K562 (cell line): ENCODE results near the gene ENG. TPM values are rescaled to one million over a fixed set of nuclear protein-coding genes. Genes with fewer than 3 reads are reported as not detected.

Experiments
- CHD2 ChIP-seq: IDR thresholded peaks from 2 replicates; pipeline ENCODE4 v1.6.1; 2011; ENCODE audit warnings: low read depth, low read length
- EP300 ChIP-seq: IDR thresholded peaks from 2 replicates; pipeline ENCODE4 v1.6.1; 2012; ENCODE audit warnings: low read length, improper control_type of control experiment
- ESRRA ChIP-seq: fragments of 450-650 bp; IDR thresholded peaks from 2 replicates; pipeline ENCODE4 v1.6.1; 2014; ENCODE audit warnings: low read depth, mild to moderate bottlenecking, moderate library complexity, borderline replicate concordance
- ETS2 ChIP-seq: IDR thresholded peaks from 2 replicates; pipeline ENCODE4 v1.6.1; 2016; ENCODE audit warnings: borderline replicate concordance, missing genetic modification characterization, mild to moderate bottlenecking, moderate library complexity, missing compliant biosample characterization; ENCODE audit not compliant: poor library complexity, severe bottlenecking
- GABPA ChIP-seq: fragments of 200-800 bp; sonication (Bioruptor generic); conservative IDR thresholded peaks from 2 replicates; pipeline ENCODE4 v1.6.1; 2016; ENCODE audit warnings: low read depth, missing genetic modification characterization, missing compliant biosample characterization
- HINFP ChIP-seq: fragments of 450-650 bp; conservative IDR thresholded peaks from 2 replicates; pipeline ENCODE4 v1.6.1; 2016; ENCODE audit warnings: missing genetic modification characterization, low read depth, mild to moderate bottlenecking, control low read depth, missing compliant biosample characterization
- HMG20A ChIP-seq: fragments of 450-650 bp; formaldehyde crosslinking; conservative IDR thresholded peaks from 2 replicates; pipeline ENCODE4 v1.4.0; 2020; ENCODE audit warnings: mild to moderate bottlenecking, mixed read lengths
- ILK ChIP-seq: fragments of 450-650 bp; IDR thresholded peaks from 2 replicates; pipeline ENCODE4 v1.6.1; 2016; ENCODE audit warnings: missing genetic modification characterization, low read depth, mild to moderate bottlenecking, missing compliant biosample characterization, moderate library complexity, borderline replicate concordance
- KDM1A ChIP-seq, 2 experiments: fragments of 450-650 bp; IDR thresholded peaks; 2 replicates each; pipeline ENCODE4 v1.6.1; 2016; ENCODE audit warnings: mild to moderate bottlenecking in 2 of 2
- MCM2 ChIP-seq: fragments of 450-650 bp; IDR thresholded peaks from 2 replicates; pipeline ENCODE4 v1.6.1; 2017; ENCODE audit warnings: low read depth, mild to moderate bottlenecking
- MTA3 ChIP-seq: fragments of 450-650 bp; formaldehyde crosslinking; IDR thresholded peaks from 2 replicates; pipeline ENCODE4 v1.6.1; 2017; ENCODE audit warnings: mild to moderate bottlenecking, borderline replicate concordance
- MYC ChIP-seq, 2 experiments: fragments of 250-450 bp in 1 of 2; sonication (Bioruptor Pico) in 1 of 2; IDR thresholded peaks; 2 replicates each; pipeline versions ENCODE4 v1.5.1 to v1.6.1; 2012 to 2021; ENCODE audit warnings: low read depth in 2 of 2, borderline replicate concordance in 1 of 2, improper control_type of control experiment in 1 of 2, low read length in 1 of 2, mild to moderate bottlenecking in 1 of 2, moderate library complexity in 1 of 2
- NFATC3 ChIP-seq: fragments of 450-650 bp; IDR thresholded peaks from 2 replicates; pipeline ENCODE4 v1.6.1; 2017; ENCODE audit warnings: mild to moderate bottlenecking
- NR2C1 ChIP-seq, 2 experiments: fragments of 450-650 bp; IDR thresholded peaks; 2 replicates each; pipeline ENCODE4 v1.6.1; 2017; ENCODE audit warnings: mild to moderate bottlenecking in 2 of 2, antibody characterized with exemption in 1 of 2, inconsistent platforms in 1 of 2, missing compliant biosample characterization in 1 of 2, missing genetic modification characterization in 1 of 2
- PHF8 ChIP-seq: fragments of 200-600 bp; sonication (generic); IDR thresholded peaks from 2 replicates; pipeline ENCODE4 v1.6.1; 2012; ENCODE audit warnings: mixed run types, mild to moderate bottlenecking, inconsistent platforms, low read length, moderate library complexity, borderline replicate concordance
- PHTF2 ChIP-seq: fragments of 250-450 bp; sonication (Bioruptor Pico); IDR thresholded peaks from 2 replicates; pipeline ENCODE4 v1.5.0; 2021; ENCODE audit warnings: mild to moderate bottlenecking
- PPARD ChIP-seq: fragments of 250-450 bp; sonication (Bioruptor Pico); IDR thresholded peaks from 2 replicates; pipeline ENCODE4 v1.8.0; 2022; ENCODE audit warnings: inconsistent platforms, mild to moderate bottlenecking, moderate library complexity
- RBFOX2 ChIP-seq: fragments of 200-400 bp; formaldehyde crosslinking; IDR thresholded peaks from 2 replicates; pipeline ENCODE4 v1.6.1; 2017; ENCODE audit warnings: low read depth, mild to moderate bottlenecking, low read length, moderate library complexity
- RBM14 ChIP-seq: fragments of 200-400 bp; formaldehyde crosslinking; IDR thresholded peaks from 2 replicates; pipeline ENCODE4 v1.6.1; 2018; ENCODE audit warnings: low read depth, mild to moderate bottlenecking, low read length, moderate library complexity, borderline replicate concordance; ENCODE audit not compliant: insufficient read depth
- RBM25 ChIP-seq: fragments of 200-400 bp; formaldehyde crosslinking; IDR thresholded peaks from 2 replicates; pipeline ENCODE4 v1.6.1; 2018; ENCODE audit warnings: low read length, low read depth, moderate library complexity; ENCODE audit not compliant: severe bottlenecking
- SETDB1 ChIP-seq: IDR thresholded peaks from one replicate; pipeline ENCODE4 v1.6.1; 2012; ENCODE audit warnings: low read length, control low read depth, inconsistent platforms
- SIRT6 ChIP-seq: IDR thresholded peaks from one replicate; pipeline ENCODE4 v1.6.1; 2012; ENCODE audit warnings: low read depth, mild to moderate bottlenecking, control low read depth, inconsistent platforms, low read length, moderate library complexity
- SP2 ChIP-seq: IDR thresholded peaks from 2 replicates; pipeline ENCODE4 v1.6.1; 2011; ENCODE audit warnings: mild to moderate bottlenecking, low read depth, low read length, moderate library complexity; ENCODE audit not compliant: poor library complexity, severe bottlenecking; ENCODE audit errors: extremely low read depth
- YBX1 ChIP-seq: fragments of 450-650 bp; IDR thresholded peaks from 2 replicates; pipeline ENCODE4 v1.7.1; 2016; ENCODE audit warnings: mild to moderate bottlenecking
- ZBTB9 ChIP-seq: fragments of 450-650 bp; formaldehyde crosslinking; IDR thresholded peaks from 2 replicates; pipeline ENCODE4 v1.4.0; 2020; ENCODE audit warnings: mild to moderate bottlenecking, moderate library complexity
- ZNF253 ChIP-seq: fragments of 250-450 bp; sonication (Bioruptor Pico); conservative IDR thresholded peaks from 2 replicates; pipeline ENCODE4 v1.6.1; 2021; ENCODE audit warnings: mild to moderate bottlenecking
- polyA plus RNA-seq, 8 experiments: library from polyadenylated mRNA; depleted of rRNA in 4 of 8; stranded (reverse) in 5 of 8; unstranded in 3 of 8; fragments of >200 nt; fragmentation: Nextera tagmentation in 2 of 8; fragmentation: Illumina TruSeq in 1 of 8; extraction: Ambion mirVana in 2 of 8; extraction: Trizol in 1 of 8; gene quantifications; 2 replicates each; pipeline versions ENCODE4 v1.2.1 to v1.2.3, GENCODE V29; 2011 to 2014; ENCODE audit warnings: inconsistent platforms in 1 of 8, missing spikeins in 1 of 8
- total RNA-seq, 7 experiments: library from RNA; depleted of rRNA in 6 of 7; stranded (reverse); fragments of >200 nt in 6 of 7; fragmentation: Illumina TruSeq in 2 of 7; extraction: Trizol in 2 of 7; gene quantifications; 2 replicates each; pipeline versions ENCODE4 v1.2.1 to v1.2.3, GENCODE V29; 2011 to 2021; ENCODE audit warnings: low replicate concordance in 1 of 7

ENG gene
- total and polyA plus RNA-seq, 9 of the 15 experiments (the other 6 are each of a cell fraction or from before 2014, with no cell fraction given): 0.04 to 0.40 (median 0.14) TPM; not detected in 1

GRCh38 chr9:127886401-127886972 is 32.0 kb upstream of the ENG start (continued):
- TF ChIP-seq RBM14 (no peak), ESRRA (no peak), MCM2 (no peak), ETS2 (no peak), ZNF253 (no peak), CHD2 (peak; percentile 58; the same call in 1 of the 2 replicates), SIRT6 (no peak), HMG20A (CRISPR knock-in tag) (no peak), SP2 (peak; percentile 28), YBX1 (no peak), NFATC3 (no peak), MYC (IDR thresholded peaks at IDR 0.05; ENCODE audit: low read depth, low read length) (no peak), MYC (CRISPR knock-in tag; IDR thresholded peaks at IDR 0.05; ENCODE audit: borderline replicate concordance, low read depth) (no peak), RBFOX2 (0 out of 2 replicates have a peak, but pooled peaks have one; percentile 13), ZBTB9 (no peak), SETDB1 (no peak), ILK (tag) (no peak), MTA3 (no peak), GABPA (tag) (no peak), EP300 (no peak), PPARD (CRISPR knock-in tag) (no peak), NR2C1 (IDR thresholded peaks at IDR 0.05) (no peak), NR2C1 (tag; IDR thresholded peaks at IDR 0.05) (no peak), RBM25 (peak; percentile 78), KDM1A (IDR thresholded peaks at IDR 0.05) (peak; percentile 70 to 79; a peak in 3 of 4 replicates), HINFP (tag) (no peak), PHTF2 (CRISPR knock-in tag) (no peak), PHF8 (no peak)
